Stimulated activated CD4-positive, alpha-beta T cell treated with anti-CD3 and anti-CD28 coated beads, TNF-alpha, amount 100 ng/mL, for 24 hours (primary cell): ENCODE measurements around the gene SCFD2.

Source experiments
- DNase-seq, 3 experiments: peaks; one replicate each; pipeline ENCODE4 v3.0.0-alpha.2; 2020; ENCODE audit warnings: low read depth in 3 of 3

SCFD2 gene

DNA sequence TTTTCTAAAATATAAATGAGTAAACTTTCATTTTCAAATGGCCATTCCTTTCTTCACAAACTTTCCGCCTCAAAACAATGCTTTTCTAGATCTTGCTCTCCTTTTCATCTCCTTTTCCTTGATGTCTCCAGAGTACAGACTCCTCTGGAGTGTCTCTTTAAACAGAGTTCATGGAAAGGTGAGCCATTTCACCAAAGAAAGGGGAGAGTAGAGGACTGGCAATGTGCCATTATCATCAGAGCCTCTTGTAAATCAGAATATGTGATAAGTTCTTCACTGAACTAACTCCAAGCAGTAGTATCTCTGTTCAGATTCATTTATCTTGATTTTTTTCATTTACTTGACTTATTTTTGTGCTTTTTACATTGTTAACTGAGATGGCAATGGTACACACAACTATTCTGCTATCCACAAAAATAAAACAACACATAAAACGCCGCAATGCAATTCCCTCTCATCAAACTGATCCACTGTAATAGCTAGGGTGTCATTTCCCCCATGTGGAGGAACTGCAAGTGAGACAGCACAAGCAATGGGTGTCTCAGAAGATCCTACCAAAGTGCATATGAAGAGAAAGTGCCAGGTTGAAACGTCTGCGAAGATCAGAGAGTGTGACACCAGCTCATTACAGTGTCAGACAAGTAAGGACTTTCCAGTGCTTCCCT lies 378.3 kb downstream of the SCFD2 start:
- DNase-seq = no peak

DNA sequence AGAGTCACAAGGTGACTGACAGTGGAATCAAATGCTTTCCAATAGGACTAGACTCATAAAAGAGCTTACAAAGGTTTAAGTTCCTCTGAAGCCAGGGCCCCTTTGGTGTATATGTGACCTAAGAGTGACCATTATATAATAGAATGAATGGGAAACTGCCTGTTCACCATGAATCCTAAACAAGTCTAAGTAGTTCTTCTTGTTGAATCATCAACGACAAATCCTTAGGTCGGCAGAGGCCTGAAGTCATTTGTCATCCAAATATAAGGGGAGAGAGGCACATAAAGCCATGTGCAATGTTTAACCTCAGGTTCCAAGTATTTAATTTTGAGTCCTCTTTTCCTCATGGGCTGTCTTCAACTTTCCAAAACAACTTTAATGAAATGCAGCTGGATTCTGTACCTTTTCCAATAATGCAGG lies 381.4 kb downstream of the SCFD2 start:
- no peak for DNase-seq

DNA sequence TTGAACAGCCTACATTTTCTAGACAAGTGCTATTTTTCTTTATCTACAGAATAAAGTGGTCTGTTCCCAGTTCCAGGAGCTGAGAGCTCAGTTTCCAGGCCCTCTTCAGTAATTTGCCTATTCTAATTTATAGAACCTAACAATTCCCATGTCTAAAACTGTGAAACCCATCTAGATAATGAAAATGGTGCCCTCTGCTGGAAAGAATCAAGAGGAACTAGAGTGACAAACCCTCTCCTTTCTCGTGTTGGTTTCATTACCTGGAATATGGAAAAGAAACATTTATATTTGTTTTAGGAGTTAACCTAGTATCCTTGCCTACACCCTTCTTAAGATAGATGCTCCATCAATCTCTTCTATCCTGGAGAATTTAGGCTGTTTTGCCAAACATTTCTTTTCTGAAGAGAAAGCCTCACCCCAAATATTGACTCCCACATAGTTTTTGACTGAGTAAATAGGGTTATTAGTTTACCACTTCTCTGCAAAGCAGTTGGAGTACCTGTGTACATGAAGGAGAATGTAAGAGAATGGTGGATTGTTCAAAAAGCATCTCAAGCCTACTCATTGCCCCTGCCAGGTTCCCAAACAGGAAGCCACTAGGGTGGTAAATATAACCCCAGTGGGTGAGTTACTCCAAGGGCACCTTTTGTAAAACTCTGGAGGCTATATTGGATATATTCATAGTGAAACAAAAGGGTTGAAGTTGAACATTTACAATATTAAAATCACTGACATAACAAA lies 382.1 kb downstream of the SCFD2 start:
- no peak for DNase-seq

DNA sequence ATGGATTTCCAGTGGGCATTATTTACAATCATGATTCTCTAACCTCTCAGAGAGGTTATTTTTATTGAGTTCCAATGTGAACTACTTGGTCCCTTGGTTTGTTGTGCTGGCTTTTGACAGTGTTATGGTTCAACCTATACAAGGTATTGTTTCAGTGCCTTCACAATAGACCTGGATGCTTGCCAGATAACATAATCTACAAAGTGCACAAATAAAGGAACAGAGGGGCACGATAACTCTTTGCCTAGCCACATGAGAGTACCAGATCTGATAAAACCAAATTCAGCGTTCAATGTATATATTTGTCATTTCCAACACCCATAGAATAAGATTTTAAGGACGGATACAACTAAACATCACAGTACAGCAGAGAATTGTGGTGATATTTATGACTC lies 382.9 kb downstream of the SCFD2 start:
- DNase-seq = no peak

DNA sequence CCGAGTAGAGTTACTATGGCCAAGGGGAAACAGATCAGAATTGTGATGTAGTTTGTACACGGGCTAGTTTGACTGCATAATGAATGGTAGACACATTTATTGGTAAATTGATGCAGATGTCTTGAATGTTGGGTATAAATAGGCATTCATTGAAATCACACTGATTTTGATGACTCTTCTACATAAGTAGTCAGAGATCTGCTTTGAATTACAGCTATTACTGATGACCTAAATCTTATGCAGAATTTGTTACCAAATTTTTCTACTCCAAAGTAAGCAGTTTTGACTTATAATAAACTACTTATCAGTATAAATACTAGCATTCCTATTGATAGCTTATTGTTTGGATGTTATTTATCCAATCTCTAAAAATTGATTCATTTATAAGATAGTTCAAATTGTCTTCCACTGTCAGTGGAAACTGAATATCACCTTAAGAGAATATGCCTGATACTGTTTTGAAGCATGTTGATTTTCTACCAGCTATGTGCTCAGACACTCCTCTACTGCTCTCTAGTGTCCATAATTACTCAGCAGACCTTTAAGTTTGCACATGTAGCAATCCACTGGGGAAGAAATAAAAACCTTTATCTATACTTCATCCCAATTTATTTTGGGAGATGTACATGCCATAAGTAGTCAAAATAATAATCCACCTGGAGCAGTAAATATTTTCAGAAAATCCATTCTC lies 383.5 kb downstream of the SCFD2 start:
- DNase-seq = no peak

DNA sequence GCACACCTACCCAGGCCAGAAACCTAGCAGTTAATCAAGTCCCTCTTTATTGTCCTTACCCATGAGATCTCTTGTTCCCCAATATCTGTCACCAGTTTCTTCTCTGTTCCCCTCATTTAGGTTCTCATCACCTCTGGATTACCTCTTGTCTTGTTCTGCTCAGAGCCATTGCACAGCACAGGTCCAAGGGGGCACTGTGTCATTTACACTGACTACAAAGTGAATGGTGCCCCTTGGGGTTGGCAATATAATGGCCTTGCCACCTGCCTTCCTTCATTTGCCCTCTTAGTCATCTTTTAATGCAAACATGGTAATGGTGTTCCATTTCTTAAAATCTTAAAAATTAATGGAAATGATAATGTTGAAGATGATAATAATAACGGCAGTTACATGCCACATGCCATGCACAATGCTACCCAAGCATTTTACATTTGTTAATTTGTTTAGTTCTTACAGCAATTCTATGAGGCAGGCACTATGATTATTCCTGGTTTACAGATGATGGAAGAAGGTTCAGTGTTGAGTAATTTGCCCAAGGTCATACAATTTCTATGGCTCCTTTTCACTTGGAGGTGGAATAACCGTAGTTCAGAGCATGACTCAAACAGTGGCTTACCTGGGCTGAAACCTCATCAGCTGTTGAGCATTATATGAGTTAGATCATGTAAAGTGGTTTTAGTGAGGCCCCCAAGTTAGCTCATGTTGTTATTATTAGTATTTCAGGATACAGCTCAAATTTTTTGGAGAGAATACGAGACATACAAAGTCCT lies 385.9 kb downstream of the SCFD2 start:
- DNase-seq = no peak

DNA sequence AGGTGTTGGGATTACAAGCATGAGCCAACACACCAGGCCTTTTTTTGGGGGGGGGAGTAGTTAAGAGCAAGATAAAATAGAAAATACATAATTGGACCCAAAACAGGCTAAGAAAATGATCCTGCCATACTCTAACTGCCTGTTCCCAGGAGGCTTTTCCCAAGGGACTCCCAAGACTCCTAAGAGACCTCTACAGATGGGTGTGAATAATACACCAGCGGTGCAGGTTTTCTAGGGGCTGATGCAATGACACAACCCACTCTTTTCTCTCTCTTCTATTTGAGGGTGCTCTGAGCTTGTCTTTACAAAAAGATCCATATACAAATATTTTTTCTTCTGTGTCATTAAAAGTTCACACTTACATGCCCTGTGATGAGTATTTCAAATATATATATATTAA lies 386.8 kb downstream of the SCFD2 start:
- no peak for DNase-seq

DNA sequence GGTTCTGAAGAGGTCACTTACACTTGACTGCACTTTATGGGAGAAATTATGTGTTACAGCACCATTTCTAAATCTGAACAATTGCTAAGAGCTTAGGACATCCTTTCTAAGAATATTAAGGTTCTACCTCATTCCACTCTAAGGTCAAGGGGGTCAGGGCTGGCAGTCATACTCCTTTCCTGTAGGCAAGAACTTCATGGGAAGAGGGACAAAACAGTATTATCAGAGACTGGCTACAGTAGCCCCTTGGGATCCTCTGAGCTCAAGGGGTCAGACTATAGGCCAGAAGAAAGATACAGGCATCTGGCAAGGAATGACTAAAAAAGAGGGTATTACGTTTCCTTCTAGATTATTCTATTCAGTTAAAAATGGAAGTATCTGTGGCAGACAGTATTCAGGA lies 388.6 kb downstream of the SCFD2 start:
- DNase-seq = no peak

DNA sequence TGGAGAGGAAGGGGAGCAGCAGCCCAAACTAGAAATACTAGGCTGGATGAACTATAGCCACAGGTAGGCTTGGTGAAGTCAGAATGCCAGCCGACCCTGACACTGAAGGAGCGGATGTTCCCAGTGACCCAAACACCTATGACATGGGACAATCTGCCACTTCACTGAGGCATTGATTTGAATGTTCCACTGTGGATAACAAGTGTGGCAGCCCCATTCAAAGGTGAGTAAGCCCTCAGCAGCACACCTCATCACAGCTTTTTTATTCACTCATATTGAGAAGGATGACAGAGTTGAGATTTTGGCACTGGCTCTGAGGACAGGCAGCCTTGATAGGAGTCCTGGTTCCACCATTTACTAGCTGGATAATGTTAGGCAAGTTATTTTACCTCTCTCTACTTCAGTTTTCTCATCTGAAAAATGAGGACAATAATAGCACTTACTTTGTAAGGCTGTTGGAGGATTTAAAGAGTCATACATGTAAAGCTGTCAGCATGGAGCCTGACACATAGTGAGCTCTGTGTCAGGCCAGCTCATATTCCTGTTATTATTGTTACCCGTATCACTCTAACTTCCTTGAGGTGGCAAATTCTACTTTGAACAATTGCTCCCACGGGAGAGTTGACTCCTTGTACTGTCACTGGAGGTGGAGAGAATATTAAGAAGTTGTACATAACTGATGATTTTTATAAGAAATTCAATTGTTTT lies 389.2 kb downstream of the SCFD2 start:
- no peak for DNase-seq

DNA sequence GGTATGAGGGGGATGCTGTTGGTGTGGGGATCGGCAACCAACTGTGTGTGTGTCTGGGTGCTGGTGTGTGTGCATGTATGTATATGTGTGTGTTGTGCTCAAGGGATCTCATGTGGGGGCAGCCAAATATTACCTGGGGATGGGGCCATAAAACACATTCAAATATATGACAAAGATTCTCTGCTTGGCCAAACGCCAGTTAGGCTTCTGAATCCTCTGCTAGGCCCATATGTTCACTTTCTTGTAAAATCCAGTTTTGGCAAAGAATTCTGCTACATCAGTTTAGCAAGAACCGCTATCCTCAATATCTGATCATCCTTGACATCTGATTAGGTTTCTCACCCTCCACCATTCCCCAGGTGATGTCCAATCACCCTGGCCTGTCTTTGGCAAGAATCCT lies 397.2 kb downstream of the SCFD2 start:
- no peak for DNase-seq

DNA sequence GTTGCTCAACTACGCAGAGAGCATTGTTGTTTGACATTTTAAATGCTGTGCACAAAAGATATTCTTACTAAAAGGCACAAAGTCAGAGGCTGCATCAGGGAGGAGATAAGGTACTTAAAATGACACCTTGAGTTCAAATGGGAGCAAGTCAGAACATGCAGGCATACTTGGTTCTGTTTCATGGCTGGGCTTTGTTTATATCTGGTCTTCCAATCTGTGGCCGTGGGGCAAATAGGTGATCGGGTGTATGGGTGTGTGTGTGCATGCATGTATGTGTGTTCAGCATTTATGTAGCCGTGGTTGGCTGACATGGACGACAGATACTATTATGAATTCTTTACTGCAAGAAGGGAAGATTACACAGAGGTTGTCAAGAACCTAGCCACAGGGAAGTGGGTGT lies 397.6 kb downstream of the SCFD2 start:
- DNase-seq = no peak

DNA sequence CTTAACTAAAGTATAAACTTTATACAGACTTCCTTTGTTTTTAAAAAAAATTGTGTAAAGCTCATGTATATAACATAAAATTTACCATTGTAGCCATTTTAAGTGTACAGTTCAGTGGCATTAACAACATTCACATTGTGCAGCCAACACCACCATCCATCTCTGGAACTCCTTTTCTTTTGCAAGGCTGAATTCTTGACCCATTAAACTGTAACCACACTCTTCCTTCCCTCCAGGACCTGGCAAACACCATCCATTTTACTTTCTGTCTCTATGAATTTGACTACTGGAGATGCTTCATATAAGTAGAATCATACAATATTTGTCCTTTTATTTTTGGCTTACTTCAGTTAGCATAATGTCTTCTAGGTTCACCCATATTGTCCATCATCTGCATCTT lies 399.1 kb downstream of the SCFD2 start:
- DNase-seq = no peak

DNA sequence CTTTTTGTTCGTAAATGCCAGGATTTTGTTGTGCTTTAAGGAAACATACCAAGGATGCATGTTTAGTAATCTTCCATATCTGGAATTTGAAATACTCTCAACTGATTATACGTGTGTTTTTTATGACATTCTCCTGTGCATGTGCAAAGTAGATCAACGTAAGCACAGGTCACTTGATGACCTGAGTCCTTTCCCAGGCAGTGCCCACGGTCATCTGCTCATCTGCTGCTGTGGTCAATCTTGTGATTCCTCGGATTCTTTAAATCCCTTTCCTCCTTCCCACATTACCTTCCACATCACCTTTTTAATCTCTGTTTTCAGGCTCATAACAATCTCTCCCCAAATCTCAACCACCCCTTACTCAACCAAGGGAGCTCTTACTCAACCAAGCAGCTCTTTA lies 399.7 kb downstream of the SCFD2 start:
- no peak for DNase-seq

DNA sequence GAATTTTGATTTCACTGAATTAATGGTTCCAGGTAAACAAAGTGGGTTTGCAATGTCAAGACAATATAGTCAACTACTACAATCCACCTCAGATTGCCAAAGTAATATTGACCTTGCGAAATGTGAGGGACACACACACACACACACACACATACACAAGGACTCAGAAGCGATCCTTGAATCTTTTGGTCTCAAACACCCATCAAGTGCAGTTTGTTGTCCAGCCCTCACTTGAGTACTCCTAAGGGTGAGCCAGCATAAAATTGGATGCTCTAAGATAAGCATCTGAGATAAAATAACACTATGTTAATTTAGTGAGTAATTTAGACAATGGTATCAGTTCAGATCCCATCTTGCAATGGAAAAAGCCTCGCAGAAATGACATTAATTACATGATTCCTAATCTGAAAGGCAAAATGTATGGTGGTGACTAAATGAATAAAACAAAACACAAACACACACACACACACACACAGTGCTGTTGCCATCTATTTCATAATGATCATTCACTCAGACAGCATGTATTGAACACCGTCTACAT lies 401.2 kb downstream of the SCFD2 start:
- no peak for DNase-seq

DNA sequence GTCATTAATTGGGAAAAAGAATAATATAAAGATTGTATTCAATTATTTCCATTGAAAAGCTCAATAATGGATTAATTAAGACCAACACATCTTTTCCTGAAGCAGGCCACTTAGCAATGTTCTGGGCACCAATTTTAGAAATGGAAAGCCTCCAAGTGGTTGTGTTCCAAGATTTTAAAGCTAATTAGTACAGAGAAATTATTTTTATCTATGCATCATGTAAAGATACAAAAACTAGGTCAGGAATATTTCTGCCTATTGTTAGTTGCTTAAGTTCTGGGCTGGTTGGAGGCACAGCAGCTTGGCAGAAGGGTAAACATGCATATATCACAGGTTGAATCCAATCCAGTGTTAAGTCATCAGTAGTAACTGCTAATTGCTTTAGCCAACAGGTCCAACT lies 401.9 kb downstream of the SCFD2 start:
- no peak for DNase-seq

DNA sequence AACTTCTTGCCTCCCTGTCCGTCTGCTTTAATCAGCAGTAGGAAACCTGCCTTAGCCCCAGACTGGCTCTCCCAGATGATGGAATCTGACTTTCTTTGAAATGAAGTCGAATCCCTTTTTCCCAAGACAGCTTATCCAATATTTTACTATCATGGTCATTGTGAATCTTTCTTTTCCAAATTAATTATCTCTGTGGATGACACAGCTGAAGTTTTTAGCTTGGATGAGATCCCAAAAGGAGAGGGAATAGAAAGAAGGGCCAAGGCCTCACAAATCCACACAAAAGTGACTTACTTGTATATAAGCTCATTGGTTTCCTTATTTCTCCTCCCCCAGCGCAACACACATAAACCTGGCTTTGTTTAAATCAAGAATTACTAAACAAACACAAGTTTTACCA lies 403.1 kb downstream of the SCFD2 start:
- no peak for DNase-seq

DNA sequence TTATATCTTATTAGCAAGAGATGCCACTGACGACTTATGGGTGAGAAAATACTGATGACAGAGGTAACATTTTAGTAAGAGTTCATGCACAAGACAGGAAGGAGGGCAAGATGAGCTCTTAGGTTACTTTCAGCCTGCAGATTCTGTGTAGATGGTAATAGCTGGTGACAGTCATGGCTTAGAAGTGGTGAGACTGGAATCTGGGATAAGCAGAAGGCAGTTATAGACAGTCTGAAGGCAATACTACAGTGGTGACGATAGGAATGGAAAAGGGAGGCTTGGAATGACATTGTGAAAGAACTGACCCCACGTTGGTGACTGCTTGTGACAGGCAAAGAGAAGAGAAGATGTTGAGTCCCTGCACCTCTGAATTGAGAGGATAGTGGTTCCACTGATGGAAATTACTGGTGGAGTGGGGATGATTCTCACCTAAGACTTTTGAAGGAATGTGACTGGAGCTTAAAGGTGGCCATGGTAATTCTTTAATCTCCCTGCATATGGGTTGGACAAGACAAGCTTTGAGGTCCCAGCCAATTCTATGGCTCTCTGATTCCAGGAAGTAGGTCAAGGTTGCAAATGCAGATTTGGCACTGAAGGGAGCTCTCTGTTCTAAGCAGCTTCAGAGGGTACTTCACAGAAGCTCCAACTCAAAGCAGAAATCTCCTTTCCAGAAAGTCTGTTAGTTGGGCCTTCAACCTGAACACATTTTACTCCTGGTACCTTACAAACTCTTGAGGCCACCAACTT lies 404.0 kb downstream of the SCFD2 start:
- DNase-seq = no peak

DNA sequence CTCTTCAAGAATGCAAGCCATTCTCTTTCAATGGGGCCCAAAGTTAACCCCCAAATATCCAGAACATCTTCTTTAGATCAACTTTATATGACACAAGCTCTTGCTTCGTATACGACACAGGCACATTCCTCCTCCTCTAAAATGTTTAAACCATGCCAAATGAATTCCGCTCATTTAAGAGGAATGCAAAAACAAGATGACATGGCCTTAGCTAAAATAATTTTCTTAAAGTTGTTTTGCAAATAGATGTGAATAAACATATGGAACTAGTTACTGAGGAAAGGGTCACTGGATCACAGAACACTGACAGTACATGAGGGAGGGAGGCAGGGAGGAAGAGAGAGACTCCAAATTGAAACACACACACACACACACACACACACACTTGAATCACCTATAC lies 406.3 kb downstream of the SCFD2 start:
- DNase-seq = no peak

DNA sequence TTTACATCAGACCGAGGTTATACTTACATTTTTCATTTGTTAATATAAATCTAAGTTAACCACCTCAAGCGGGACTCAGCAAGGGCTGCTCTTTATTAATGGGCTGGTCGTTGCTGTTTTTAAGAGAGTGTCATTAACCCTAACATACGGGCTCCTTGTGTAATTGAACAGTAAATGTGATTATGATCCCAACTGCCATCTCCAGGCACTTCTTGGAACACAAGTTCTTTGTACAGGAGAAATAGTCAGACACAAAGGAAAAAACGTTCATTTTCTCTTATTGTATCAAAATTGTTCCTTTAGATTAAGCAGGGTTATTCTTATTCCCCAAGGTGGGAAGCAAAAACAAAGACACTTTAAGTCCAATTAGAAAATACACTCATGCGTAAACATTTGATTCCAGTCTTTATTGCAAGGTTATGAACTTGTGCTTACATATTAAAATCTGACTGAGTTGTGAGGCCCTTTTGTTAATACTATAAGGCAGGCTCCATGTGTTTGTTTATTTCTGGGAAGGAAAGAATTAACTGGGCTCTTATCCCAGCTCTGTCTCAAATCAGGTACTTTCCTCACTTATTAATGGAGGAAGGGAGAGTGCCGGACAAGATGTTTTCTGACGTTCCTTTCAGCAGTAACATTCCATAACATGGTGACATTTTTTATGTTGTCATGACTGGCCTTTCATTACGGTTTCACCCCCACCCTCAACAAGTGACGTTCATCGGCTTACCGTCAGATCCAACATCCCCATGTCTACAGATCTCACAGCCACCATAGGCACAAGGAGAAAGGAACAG lies 407.8 kb downstream of the SCFD2 start:
- no peak for DNase-seq

DNA sequence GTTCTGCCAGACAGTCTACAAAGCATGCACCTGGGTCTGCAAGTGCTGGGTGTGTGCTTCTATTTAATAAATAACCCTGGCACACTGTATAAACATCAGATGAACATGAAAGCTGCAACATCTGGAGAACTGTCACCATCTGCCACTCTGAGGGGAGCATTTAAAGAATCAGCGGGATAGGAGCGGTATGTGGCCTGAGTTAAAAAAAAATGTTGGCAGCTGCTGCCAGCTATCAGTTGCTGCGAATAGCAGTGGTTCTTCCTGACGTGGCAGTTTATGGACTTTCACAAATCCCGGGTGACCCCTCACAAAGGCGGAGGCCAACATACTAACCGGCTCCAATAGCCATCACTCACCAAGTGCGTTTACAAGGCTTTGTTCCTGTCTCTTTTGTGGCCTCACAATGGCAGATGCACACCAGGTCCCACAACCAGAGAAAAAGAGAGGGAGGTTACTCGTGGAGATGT lies 408.6 kb downstream of the SCFD2 start:
- no peak for DNase-seq
